Measurements from ENCODE around the gene RTF2. TPM values are rescaled to one million over a fixed set of nuclear protein-coding genes. Genes with fewer than 3 reads are reported as not detected.
"Not testable (repeated sequence)": the region's sequence is repeated elsewhere in the genome, so short reads cannot be mapped to it uniquely, and the experiment has no call there.

RTF2 gene
- total RNA-seq, 6 experiments from 2014 or later = 148 to 158 (median 153) TPM

- TF ChIP-seq CTCF (IDR thresholded peaks at IDR 0.05) = no peak
- Mint-ChIP-seq H3K27me3 (ENCODE audit: insufficient read depth) (peaks cover 7% of the 10 kb centered on the region), H3K9me3 (peaks cover 5% of the 10 kb centered on the region; the same call in 1 of the 2 replicates), H3K4me1 (ENCODE audit: low read depth) (peaks cover 16% of the 10 kb centered on the region), H3K36me3 (ENCODE audit: low read depth) (peaks cover 5% of the 10 kb centered on the region; the same call in 1 of the 2 replicates), H3K27ac (no peak overlapping the region), H3K4me3 (no peak overlapping the region)
- DNase-seq = no peak
Measured at GRCh38 chr20:56552911-56553629, 84.6 kb downstream of the RTF2 start.

DNA sequence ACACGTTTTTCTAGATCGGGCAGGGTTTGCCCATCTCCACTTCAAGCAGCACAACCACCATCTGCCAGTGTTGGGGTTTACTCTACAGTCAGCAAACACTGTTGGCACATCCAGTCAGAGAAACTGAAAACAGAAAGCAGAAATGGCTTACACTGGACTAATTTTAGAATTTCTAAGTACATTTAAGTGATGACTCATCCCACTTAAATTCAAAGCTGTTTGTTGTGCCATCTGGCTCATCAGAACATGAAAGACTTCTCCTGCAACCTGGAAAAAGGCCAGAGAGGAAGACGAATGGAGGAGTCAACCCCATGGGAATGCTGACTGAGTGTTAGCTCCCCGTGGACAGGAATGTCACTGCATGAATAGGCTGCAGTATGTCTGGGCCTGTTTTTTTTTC is 86.4 kb downstream of the RTF2 start:
- H3K4me3 Mint-ChIP-seq = peak overlapping the region; percentile 77
- TF ChIP-seq CTCF (IDR thresholded peaks at IDR 0.05) = no peak
- DNase-seq = peak; percentile 98
- peaks cover 5% of the 10 kb centered on the region; the same call in 1 of the 2 replicates for H3K9me3 Mint-ChIP-seq
- H3K36me3 Mint-ChIP-seq (ENCODE audit: low read depth) = peaks cover 5% of the 10 kb centered on the region; the same call in 1 of the 2 replicates
- H3K27me3 Mint-ChIP-seq (ENCODE audit: insufficient read depth) = peaks cover 12% of the 10 kb centered on the region
- H3K4me1 Mint-ChIP-seq (ENCODE audit: low read depth) = peaks cover 16% of the 10 kb centered on the region
- peak overlapping the region; percentile 74 for H3K27ac Mint-ChIP-seq

- no peak overlapping the region for H3K27ac Mint-ChIP-seq
- peaks cover 5% of the 10 kb centered on the region; the same call in 1 of the 2 replicates for H3K9me3 Mint-ChIP-seq
- peaks cover 12% of the 10 kb centered on the region for H3K27me3 Mint-ChIP-seq (ENCODE audit: insufficient read depth)
- peaks cover 5% of the 10 kb centered on the region; the same call in 1 of the 2 replicates for H3K36me3 Mint-ChIP-seq (ENCODE audit: low read depth)
- no peak overlapping the region for H3K4me3 Mint-ChIP-seq
- no peak for TF ChIP-seq CTCF (IDR thresholded peaks at IDR 0.05)
- DNase-seq = no peak
- H3K4me1 Mint-ChIP-seq (ENCODE audit: low read depth) = peaks cover 15% of the 10 kb centered on the region
Measured at GRCh38 chr20:56558968-56559367, 90.5 kb downstream of the RTF2 start.

GRCh38 chr20:56564526-56564925 is 96.1 kb downstream of the RTF2 start:
- H3K27me3 Mint-ChIP-seq (ENCODE audit: insufficient read depth); H3K36me3 Mint-ChIP-seq (ENCODE audit: low read depth); H3K4me3 Mint-ChIP-seq; H3K4me1 Mint-ChIP-seq (ENCODE audit: low read depth); H3K9me3 Mint-ChIP-seq; H3K27ac Mint-ChIP-seq: not testable (repeated sequence)
- DNase-seq = peak; percentile 37

DNA sequence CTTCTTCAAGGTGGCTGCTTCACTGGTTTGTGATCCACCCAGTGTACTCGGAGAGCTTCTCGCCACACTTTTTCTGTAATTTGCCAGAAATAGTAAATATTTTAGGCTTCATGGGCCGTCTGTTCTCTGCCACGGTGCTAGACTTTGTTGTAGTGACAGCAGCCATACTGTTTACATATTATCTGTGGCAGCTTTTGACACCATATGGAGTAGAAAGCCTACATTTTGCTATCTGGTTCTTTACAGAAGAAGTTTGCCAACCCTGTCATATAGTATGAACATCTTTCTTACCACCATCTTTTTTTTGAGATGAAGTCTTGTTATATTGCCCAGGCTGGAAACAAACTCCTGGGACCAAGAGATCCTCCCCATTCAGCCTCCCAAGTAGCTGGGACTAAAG is 97.1 kb downstream of the RTF2 start:
- Mint-ChIP-seq H3K36me3 (ENCODE audit: low read depth) (no peaks in the 10 kb centered on the region), H3K27me3 (ENCODE audit: insufficient read depth) (peaks cover 12% of the 10 kb centered on the region), H3K4me3 (no peak overlapping the region), H3K27ac (no peak overlapping the region), H3K9me3 (no peaks in the 10 kb centered on the region), H3K4me1 (ENCODE audit: low read depth) (no peaks in the 10 kb centered on the region)
- no peak for TF ChIP-seq CTCF (IDR thresholded peaks at IDR 0.05)
- DNase-seq = no peak

DNA sequence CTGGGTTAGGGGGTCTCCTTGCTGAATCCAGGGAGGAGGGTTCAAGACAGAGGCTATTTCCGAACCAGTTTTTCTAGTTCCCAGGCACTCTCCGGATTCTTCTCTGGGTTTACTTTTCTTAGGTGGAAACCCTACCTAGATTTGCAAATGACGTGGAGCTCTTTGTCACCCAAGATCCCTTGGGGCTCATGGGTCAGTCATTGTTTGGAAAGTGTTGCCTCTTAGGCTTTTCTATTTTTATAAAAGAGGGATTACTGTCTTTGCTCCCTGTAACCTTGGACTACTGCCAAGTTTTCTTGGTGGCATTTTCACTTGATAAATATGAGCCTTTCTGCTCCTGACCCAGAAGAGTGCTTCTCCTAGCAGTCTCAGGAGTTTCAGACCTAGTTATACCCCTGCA is 98.2 kb downstream of the RTF2 start:
- no peaks in the 10 kb centered on the region for H3K36me3 Mint-ChIP-seq (ENCODE audit: low read depth)
- TF ChIP-seq CTCF (IDR thresholded peaks at IDR 0.05) = no peak
- no peaks in the 10 kb centered on the region for H3K4me1 Mint-ChIP-seq (ENCODE audit: low read depth)
- no peak overlapping the region for H3K4me3 Mint-ChIP-seq
- DNase-seq = no peak
- H3K27ac Mint-ChIP-seq = no peak overlapping the region
- H3K9me3 Mint-ChIP-seq = no peaks in the 10 kb centered on the region
- H3K27me3 Mint-ChIP-seq (ENCODE audit: insufficient read depth) = peaks cover 16% of the 10 kb centered on the region

Other genes starting within 250 kb of the RTF2 start
- gene MC3R, start 219.9 kb upstream of the RTF2 start, total RNA-seq (2021; fragmentation: NEBNext Ultra II Directional; extraction: Animal tissue kit (Norgen Biotek cat#: 25700)) = not detected
- 10 to 100 TPM; 34.5 to 58.6 (median 41.0) TPM for gene FAM210B, start 109.7 kb upstream of the RTF2 start, total RNA-seq (2021; fragmentation: NEBNext Ultra II Directional; extraction: Animal tissue kit (Norgen Biotek cat#: 25700))
- gene AURKA, start 76.4 kb upstream of the RTF2 start, total RNA-seq (2021; fragmentation: NEBNext Ultra II Directional; extraction: Animal tissue kit (Norgen Biotek cat#: 25700)) = 10 to 100 TPM; 37.2 to 82.0 (median 77.1) TPM
- gene CSTF1, start 76.0 kb upstream of the RTF2 start, total RNA-seq (2021; fragmentation: NEBNext Ultra II Directional; extraction: Animal tissue kit (Norgen Biotek cat#: 25700)) = 10 to 100 TPM; 32.1 to 40.5 (median 34.6) TPM
- gene CASS4, start 56.4 kb upstream of the RTF2 start, total RNA-seq (2021; fragmentation: NEBNext Ultra II Directional; extraction: Animal tissue kit (Norgen Biotek cat#: 25700)) = under 1 TPM; 0.38 to 0.70 (median 0.56) TPM
- under 1 TPM in 1 of 6 experiments, not detected in 5; 0.21 TPM for gene FAM209A, start 56.1 kb downstream of the RTF2 start, total RNA-seq (2021; fragmentation: NEBNext Ultra II Directional; extraction: Animal tissue kit (Norgen Biotek cat#: 25700))
- under 1 TPM in 2 of 6 experiments, not detected in 4; 0.28 to 0.31 TPM for gene FAM209B, start 64.6 kb downstream of the RTF2 start, total RNA-seq (2021; fragmentation: NEBNext Ultra II Directional; extraction: Animal tissue kit (Norgen Biotek cat#: 25700))
- gene TFAP2C, start 160.7 kb downstream of the RTF2 start, total RNA-seq (2021; fragmentation: NEBNext Ultra II Directional; extraction: Animal tissue kit (Norgen Biotek cat#: 25700)) = 1 to 10 TPM; 1.6 to 4.5 (median 1.9) TPM